Thyroid gland (tissue), 4 donors: ENCODE results near the gene MRPL14.

ENCODE experiments used
- POLR2A ChIP-seq, 2 donors: fragments of 450-650 bp; IDR thresholded peaks; one replicate each; pipeline ENCODE4 v1.6.1; 2017; ENCODE audit warnings: antibody characterized with exemption in 2 of 2, mild to moderate bottlenecking in 2 of 2, moderate library complexity in 1 of 2
- TF ChIP-seq, protein P1 (sequence below), 6 experiments: fragments of 200-600 bp in 3 of 6; fragments of 450-650 bp in 3 of 6; sonication (generic) in 3 of 6; IDR thresholded peaks; one replicate each; pipeline ENCODE4 v1.5.1; 2016 to 2019; ENCODE audit warnings: antibody characterized with exemption in 6 of 6, mild to moderate bottlenecking in 2 of 6, inconsistent platforms in 1 of 6, moderate library complexity in 1 of 6

DNA sequence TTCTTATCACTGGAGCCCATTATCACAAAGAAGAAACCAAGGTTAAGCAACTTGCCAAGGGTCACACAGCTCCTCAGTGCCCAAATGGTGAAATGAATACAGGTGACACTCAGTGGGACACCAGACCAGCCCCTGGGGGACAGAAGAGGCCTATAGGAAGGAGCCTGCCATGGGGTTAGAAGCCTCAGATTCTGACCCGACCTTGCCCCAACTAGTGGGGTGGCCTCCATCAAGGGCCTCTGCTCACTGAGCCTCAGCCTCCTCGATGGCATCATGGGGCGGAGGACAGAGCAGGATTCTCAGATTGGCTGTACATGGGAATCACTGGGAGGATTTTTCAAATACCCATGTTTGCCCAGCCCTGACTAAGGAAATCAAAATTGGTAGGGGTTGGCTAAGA lies 47.6 kb downstream of the MRPL14 start:
- TF ChIP-seq, protein P1, sequence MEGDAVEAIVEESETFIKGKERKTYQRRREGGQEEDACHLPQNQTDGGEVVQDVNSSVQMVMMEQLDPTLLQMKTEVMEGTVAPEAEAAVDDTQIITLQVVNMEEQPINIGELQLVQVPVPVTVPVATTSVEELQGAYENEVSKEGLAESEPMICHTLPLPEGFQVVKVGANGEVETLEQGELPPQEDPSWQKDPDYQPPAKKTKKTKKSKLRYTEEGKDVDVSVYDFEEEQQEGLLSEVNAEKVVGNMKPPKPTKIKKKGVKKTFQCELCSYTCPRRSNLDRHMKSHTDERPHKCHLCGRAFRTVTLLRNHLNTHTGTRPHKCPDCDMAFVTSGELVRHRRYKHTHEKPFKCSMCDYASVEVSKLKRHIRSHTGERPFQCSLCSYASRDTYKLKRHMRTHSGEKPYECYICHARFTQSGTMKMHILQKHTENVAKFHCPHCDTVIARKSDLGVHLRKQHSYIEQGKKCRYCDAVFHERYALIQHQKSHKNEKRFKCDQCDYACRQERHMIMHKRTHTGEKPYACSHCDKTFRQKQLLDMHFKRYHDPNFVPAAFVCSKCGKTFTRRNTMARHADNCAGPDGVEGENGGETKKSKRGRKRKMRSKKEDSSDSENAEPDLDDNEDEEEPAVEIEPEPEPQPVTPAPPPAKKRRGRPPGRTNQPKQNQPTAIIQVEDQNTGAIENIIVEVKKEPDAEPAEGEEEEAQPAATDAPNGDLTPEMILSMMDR (IDR thresholded peaks at IDR 0.05): no peak
- no peak for TF ChIP-seq POLR2A (IDR thresholded peaks at IDR 0.05)
